ENCODE results near the gene SMO.
"Not testable (repeated sequence)": the region's sequence is repeated elsewhere in the genome, so short reads cannot be mapped to it uniquely, and the experiment has no call there.

Gene SMO

DNA sequence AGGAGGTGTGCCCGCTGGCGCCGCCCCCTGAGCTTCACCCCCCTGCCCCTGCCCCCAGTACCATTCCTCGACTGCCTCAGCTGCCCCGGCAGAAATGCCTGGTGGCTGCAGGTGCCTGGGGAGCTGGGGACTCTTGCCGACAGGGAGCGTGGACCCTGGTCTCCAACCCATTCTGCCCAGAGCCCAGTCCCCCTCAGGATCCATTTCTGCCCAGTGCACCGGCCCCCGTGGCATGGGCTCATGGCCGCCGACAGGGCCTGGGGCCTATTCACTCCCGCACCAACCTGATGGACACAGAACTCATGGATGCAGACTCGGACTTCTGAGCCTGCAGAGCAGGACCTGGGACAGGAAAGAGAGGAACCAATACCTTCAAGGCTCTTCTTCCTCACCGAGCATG, 23.7 kb downstream of the SMO start:
- TF ChIP-seq CTCF (IDR thresholded peaks at IDR 0.05; ENCODE audit: low read depth, low read length) = no peak
- DNase-seq (ENCODE audit: extremely low read depth, low read depth) = no peak

DNA sequence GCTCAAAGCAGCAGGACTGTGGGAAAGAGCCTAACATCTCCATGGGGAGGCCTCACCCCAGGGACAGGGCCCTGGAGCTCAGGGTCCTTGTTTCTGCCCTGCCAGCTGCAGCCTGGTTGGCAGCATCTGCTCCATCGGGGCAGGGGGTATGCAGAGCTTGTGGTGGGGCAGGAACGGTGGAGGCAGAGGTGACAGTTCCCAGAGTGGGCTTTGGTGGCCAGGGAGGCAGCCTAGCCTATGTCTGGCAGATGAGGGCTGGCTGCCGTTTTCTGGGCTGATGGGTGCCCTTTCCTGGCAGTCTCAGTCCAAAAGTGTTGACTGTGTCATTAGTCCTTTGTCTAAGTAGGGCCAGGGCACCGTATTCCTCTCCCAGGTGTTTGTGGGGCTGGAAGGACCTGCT, 24.2 kb downstream of the SMO start:
- no peak for DNase-seq (ENCODE audit: extremely low read depth, low read depth)
- TF ChIP-seq CTCF (IDR thresholded peaks at IDR 0.05; ENCODE audit: low read depth, low read length) = no peak

GRCh38 chr7:129213828-129214227, 25.4 kb downstream of the SMO start:
- TF ChIP-seq CTCF (IDR thresholded peaks at IDR 0.05; ENCODE audit: low read depth, low read length) = no peak
- DNase-seq (ENCODE audit: extremely low read depth, low read depth) = no peak

GRCh38 chr7:129215691-129216090, 27.3 kb downstream of the SMO start:
- not testable (repeated sequence) for DNase-seq (ENCODE audit: extremely low read depth, low read depth)

DNA sequence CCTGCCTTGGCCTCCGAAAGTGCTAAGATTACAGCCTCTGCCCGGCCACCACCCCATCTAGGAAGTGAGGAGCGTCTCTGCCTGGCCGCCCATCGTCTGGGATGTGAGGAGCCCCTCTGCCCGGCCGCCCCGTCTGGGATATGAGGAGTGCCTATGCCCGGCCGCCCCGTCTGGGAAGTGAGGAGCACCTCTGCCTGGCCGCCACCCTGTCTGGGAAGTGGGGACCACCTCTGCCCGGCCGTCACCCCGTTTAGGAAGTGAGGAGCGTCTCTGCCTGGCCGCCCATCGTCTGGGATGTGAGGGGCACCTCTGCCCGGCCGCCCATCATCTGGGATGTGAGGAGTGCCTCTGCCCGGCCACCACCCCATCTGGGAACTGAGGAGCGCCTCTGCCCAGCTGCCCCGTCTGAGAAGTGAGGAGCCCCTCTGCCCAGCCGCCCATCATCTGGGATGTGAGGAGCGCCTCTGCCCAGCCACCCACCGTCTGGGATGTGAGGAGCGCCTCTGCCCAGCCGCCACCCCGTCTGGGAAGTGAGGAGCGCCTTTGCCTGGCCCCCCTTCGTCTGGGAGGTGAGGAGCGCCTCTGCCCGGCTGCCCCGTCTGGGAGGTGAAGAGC, 27.8 kb downstream of the SMO start:
- DNase-seq (ENCODE audit: extremely low read depth, low read depth) = not testable (repeated sequence)

GRCh38 chr7:129216821-129217416, 28.5 kb downstream of the SMO start:
- DNase-seq (ENCODE audit: extremely low read depth, low read depth) = not testable (repeated sequence)

- DNase-seq (ENCODE audit: extremely low read depth, low read depth) = peak; percentile 46
- TF ChIP-seq CTCF (IDR thresholded peaks at IDR 0.05; ENCODE audit: low read depth, low read length) = peak; percentile 82
Measured at GRCh38 chr7:129218514-129219062, 30.2 kb downstream of the SMO start.

DNA sequence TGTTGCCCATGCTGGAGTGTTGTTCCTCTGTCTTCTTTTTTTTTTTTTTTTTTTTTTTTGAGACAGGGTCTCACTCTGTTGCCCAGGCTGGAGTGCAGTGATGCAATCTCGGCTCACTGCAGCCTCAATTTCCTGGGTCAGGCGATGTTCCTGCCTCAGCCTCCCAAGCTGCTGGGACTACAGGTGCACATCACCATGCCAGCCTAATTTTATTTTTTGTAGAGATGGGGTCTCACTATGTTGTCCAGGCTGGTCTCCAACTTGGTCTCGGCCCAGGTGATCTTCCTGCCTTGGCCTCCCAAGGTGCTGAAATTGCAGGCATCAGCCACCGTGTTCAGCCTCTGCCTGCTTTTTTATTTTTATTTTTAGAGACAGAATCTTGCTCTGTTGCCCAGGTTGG, 30.7 kb downstream of the SMO start:
- not testable (repeated sequence) for DNase-seq (ENCODE audit: extremely low read depth, low read depth)

- TF ChIP-seq CTCF (IDR thresholded peaks at IDR 0.05; ENCODE audit: low read depth, low read length) = no peak
- no peak for DNase-seq (ENCODE audit: extremely low read depth, low read depth)
Measured at GRCh38 chr7:129222064-129222463, 33.6 kb downstream of the SMO start.

Data from AG09319 (cell line).